BLaER1 treated with 17β-estradiol and CSF1 and Interleukin-3, amounts not matched to agents 10 nM and 100 nM (cell line): ENCODE results near the gene SST.

Source experiments
- H3K27ac ChIP-seq, 11 experiments: shearing (Covaris generic); formaldehyde crosslinking; 2 replicates each; pipeline ENCODE4 v1.8.1; 2022
- H3K27me3 ChIP-seq, 11 experiments: shearing (Covaris generic); formaldehyde crosslinking; 2 replicates each; pipeline ENCODE4 v1.8.1; 2022
- H3K36me3 ChIP-seq, 11 experiments: shearing (Covaris generic); formaldehyde crosslinking; 2 replicates each; pipeline ENCODE4 v1.8.1; 2022
- H3K4me1 ChIP-seq, 10 experiments: shearing (Covaris generic); formaldehyde crosslinking; 2 replicates each; pipeline ENCODE4 v1.8.1; 2022
- H3K4me2 ChIP-seq, 11 experiments: shearing (Covaris generic); formaldehyde crosslinking; 2 replicates each; pipeline ENCODE4 v1.8.1; 2022
- H3K4me3 ChIP-seq, 10 experiments: shearing (Covaris generic); formaldehyde crosslinking; 2 replicates each; pipeline ENCODE4 v1.8.1; 2022
- H3K9ac ChIP-seq, 11 experiments: shearing (Covaris generic); formaldehyde crosslinking; 2 replicates each; pipeline ENCODE4 v1.8.1; 2022
- H3K9me3 ChIP-seq, 11 experiments: shearing (Covaris generic); formaldehyde crosslinking; replicated peaks in 1 of 11; 2 replicates each; pipeline ENCODE4 v1.8.1; 2022
- H4K20me1 ChIP-seq, 11 experiments: shearing (Covaris generic); formaldehyde crosslinking; 2 replicates each; pipeline ENCODE4 v1.8.1; 2022
- Cebpa-rat ChIP-seq, 11 experiments: shearing (Covaris generic); IDR thresholded peaks; 2 replicates each; pipeline ENCODE4 v1.8.1; 2022

SST gene

GRCh38 chr3:187642861-187643260 is 27.3 kb downstream of the SST start:
- H3K36me3 ChIP-seq: no peaks in the 10 kb centered on the region
- no peaks in the 10 kb centered on the region for H3K9me3 ChIP-seq
- no peak overlapping the region for H3K9ac ChIP-seq
- no peaks in the 10 kb centered on the region for H3K27me3 ChIP-seq
- no peak overlapping the region for H3K27ac ChIP-seq
- no peaks in the 10 kb centered on the region for H3K4me1 ChIP-seq
- H3K4me3 ChIP-seq: no peak overlapping the region
- H3K4me2 ChIP-seq: no peak overlapping the region
- no peaks in the 10 kb centered on the region for H4K20me1 ChIP-seq
- no peak for TF ChIP-seq Cebpa-rat (IDR thresholded peaks at IDR 0.05)

- no peak overlapping the region for H3K4me2 ChIP-seq
- no peak overlapping the region for H3K4me3 ChIP-seq
- no peak overlapping the region for H3K27ac ChIP-seq
- H3K9me3 ChIP-seq: no peaks in the 10 kb centered on the region
- no peaks in the 10 kb centered on the region for H3K27me3 ChIP-seq
- no peaks in the 10 kb centered on the region for H3K36me3 ChIP-seq
- H3K9ac ChIP-seq: no peak overlapping the region
- H3K4me1 ChIP-seq: no peaks in the 10 kb centered on the region
- H4K20me1 ChIP-seq: no peaks in the 10 kb centered on the region
- no peak for TF ChIP-seq Cebpa-rat (IDR thresholded peaks at IDR 0.05)
Observed at GRCh38 chr3:187641320-187642016, 28.7 kb downstream of the SST start.

- Histone ChIP-seq H3K9ac (no peak overlapping the region), H3K4me3 (no peak overlapping the region), H3K4me2 (no peak overlapping the region), H3K4me1 (no peaks in the 10 kb centered on the region), H3K9me3 (no peaks in the 10 kb centered on the region; a peak in 1 of 22 replicates), H3K36me3 (no peaks in the 10 kb centered on the region), H3K27ac (no peak overlapping the region), H4K20me1 (no peaks in the 10 kb centered on the region), H3K27me3 (no peaks in the 10 kb centered on the region)
- TF ChIP-seq Cebpa-rat (IDR thresholded peaks at IDR 0.05): no peak
Observed at GRCh38 chr3:187640569-187641059, 29.6 kb downstream of the SST start.

- Histone ChIP-seq H3K9ac (no peak overlapping the region), H3K27ac (no peak overlapping the region), H3K27me3 (no peaks in the 10 kb centered on the region), H3K36me3 (no peaks in the 10 kb centered on the region), H3K9me3 (peaks cover under 1 to 5% (median 2%) of the 10 kb centered on the region in 11 experiments; a peak in 13 of 22 replicates), H3K4me3 (no peak overlapping the region), H3K4me1 (no peaks in the 10 kb centered on the region), H3K4me2 (no peak overlapping the region), H4K20me1 (no peaks in the 10 kb centered on the region)
- no peak for TF ChIP-seq Cebpa-rat (IDR thresholded peaks at IDR 0.05)
Observed at GRCh38 chr3:187639927-187640568, 30.1 kb downstream of the SST start.

- TF ChIP-seq Cebpa-rat (IDR thresholded peaks at IDR 0.05): no peak
- Histone ChIP-seq H3K9me3 (peaks cover 10 to 18% (median 13%) of the 10 kb centered on the region in 11 experiments; a peak in 21 of 22 replicates), H3K4me3 (no peak overlapping the region), H3K27me3 (no peaks in the 10 kb centered on the region), H3K4me2 (no peak overlapping the region), H3K27ac (no peak overlapping the region), H3K9ac (no peak overlapping the region), H3K36me3 (no peaks in the 10 kb centered on the region), H4K20me1 (no peaks in the 10 kb centered on the region), H3K4me1 (no peaks in the 10 kb centered on the region)
Observed at GRCh38 chr3:187636528-187636927, 33.7 kb downstream of the SST start.

- no peaks in the 10 kb centered on the region for H4K20me1 ChIP-seq
- H3K9ac ChIP-seq: no peak overlapping the region
- H3K27me3 ChIP-seq: no peaks in the 10 kb centered on the region
- H3K4me3 ChIP-seq: no peak overlapping the region
- TF ChIP-seq Cebpa-rat (IDR thresholded peaks at IDR 0.05): no peak
- no peak overlapping the region for H3K4me2 ChIP-seq
- no peaks in the 10 kb centered on the region for H3K36me3 ChIP-seq
- H3K27ac ChIP-seq: no peak overlapping the region
- peaks cover 10 to 17% (median 13%) of the 10 kb centered on the region in 11 experiments; a peak in 21 of 22 replicates for H3K9me3 ChIP-seq
- no peaks in the 10 kb centered on the region for H3K4me1 ChIP-seq
Observed at GRCh38 chr3:187630404-187630803, 39.8 kb downstream of the SST start.

GRCh38 chr3:187629711-187630110 is 40.5 kb downstream of the SST start:
- Histone ChIP-seq H4K20me1 (no peaks in the 10 kb centered on the region), H3K36me3 (no peaks in the 10 kb centered on the region), H3K4me1 (no peaks in the 10 kb centered on the region), H3K27ac (no peak overlapping the region), H3K27me3 (no peaks in the 10 kb centered on the region), H3K4me3 (no peak overlapping the region), H3K4me2 (no peak overlapping the region), H3K9me3 (peaks cover 6 to 11% (median 8%) of the 10 kb centered on the region in 11 experiments; a peak in 21 of 22 replicates), H3K9ac (no peak overlapping the region)
- no peak for TF ChIP-seq Cebpa-rat (IDR thresholded peaks at IDR 0.05)

GRCh38 chr3:187628169-187628568 is 42.0 kb downstream of the SST start:
- Histone ChIP-seq H3K9ac (no peak overlapping the region), H4K20me1 (no peaks in the 10 kb centered on the region), H3K4me3 (no peak overlapping the region), H3K27ac (no peak overlapping the region), H3K27me3 (no peaks in the 10 kb centered on the region), H3K9me3 (no peaks in the 10 kb centered on the region), H3K4me2 (no peak overlapping the region), H3K36me3 (no peaks in the 10 kb centered on the region), H3K4me1 (no peaks in the 10 kb centered on the region)
- TF ChIP-seq Cebpa-rat (IDR thresholded peaks at IDR 0.05): no peak

GRCh38 chr3:187626581-187626980 is 43.6 kb downstream of the SST start:
- Histone ChIP-seq H3K36me3 (no peaks in the 10 kb centered on the region), H3K4me2 (no peak overlapping the region), H4K20me1 (no peaks in the 10 kb centered on the region), H3K9me3 (no peaks in the 10 kb centered on the region), H3K27me3 (no peaks in the 10 kb centered on the region), H3K9ac (no peak overlapping the region), H3K4me1 (no peaks in the 10 kb centered on the region), H3K27ac (no peak overlapping the region), H3K4me3 (no peak overlapping the region)
- no peak for TF ChIP-seq Cebpa-rat (IDR thresholded peaks at IDR 0.05)

GRCh38 chr3:187624588-187624987 is 45.6 kb downstream of the SST start:
- Histone ChIP-seq H3K9ac (no peak overlapping the region), H3K27ac (no peak overlapping the region), H3K4me1 (no peaks in the 10 kb centered on the region), H3K36me3 (no peaks in the 10 kb centered on the region), H3K4me3 (no peak overlapping the region), H3K4me2 (no peak overlapping the region), H3K9me3 (no peaks in the 10 kb centered on the region), H4K20me1 (no peaks in the 10 kb centered on the region), H3K27me3 (no peaks in the 10 kb centered on the region)
- no peak for TF ChIP-seq Cebpa-rat (IDR thresholded peaks at IDR 0.05)
